Mesodermal cell (in vitro differentiated cells): ENCODE data around the gene AFTPH.
"Not testable (repeated sequence)": the region's sequence is repeated elsewhere in the genome, so short reads cannot be mapped to it uniquely, and the experiment has no call there.

Experiments
- H3K27ac ChIP-seq: 2 replicates; pipeline ENCODE4 v1.7.0; 2013; ENCODE audit warnings: mild to moderate bottlenecking, low read depth, low read length, moderate library complexity; ENCODE audit not compliant: severe bottlenecking
- H3K36me3 ChIP-seq: 2 replicates; pipeline ENCODE4 v1.7.1; 2013; ENCODE audit warnings: mild to moderate bottlenecking, low read length, moderate library complexity; ENCODE audit not compliant: control insufficient read depth, insufficient read depth
- H3K4me1 ChIP-seq: one replicate; pipeline ENCODE4 v1.7.1; 2013; ENCODE audit warnings: mild to moderate bottlenecking, low read length; ENCODE audit not compliant: insufficient read depth, control insufficient read depth, poor library complexity, severe bottlenecking
- H3K4me3 ChIP-seq: 2 replicates; pipeline ENCODE4 v1.7.0; 2013; ENCODE audit warnings: low read length, control low read depth, mild to moderate bottlenecking; ENCODE audit not compliant: insufficient read depth, poor library complexity, severe bottlenecking; ENCODE audit errors: extremely low read depth
- H3K9me3 ChIP-seq: 2 replicates; pipeline ENCODE4 v1.7.1; 2013; ENCODE audit warnings: mild to moderate bottlenecking, low read length, moderate library complexity; ENCODE audit not compliant: control insufficient read depth
- WGBS, 2 experiments: methylation state at CpG; one replicate each; pipeline ENCODE4 v1.1.5; 2013; ENCODE audit warnings: missing lambda C conversion rate in 2 of 2; ENCODE audit not compliant: insufficient coverage in 2 of 2; 5-methylcytosine and 5-hydroxymethylcytosine counted together

The AFTPH gene

GRCh38 chr2:64524604-64525316 is 632 bp downstream of the AFTPH start:
- H3K9me3 ChIP-seq, result no peaks in the 10 kb centered on the region
- H3K4me1 ChIP-seq, result no peaks in the 10 kb centered on the region
- H3K36me3 ChIP-seq, result no peaks in the 10 kb centered on the region
- H3K4me3 ChIP-seq, result peak overlapping the region; percentile 87
- peak overlapping the region; percentile 54 for H3K27ac ChIP-seq
- WGBS, 2 experiments, result 0 to 1% methylated on average over 39 to 48 of the region's 48 CpGs

DNA sequence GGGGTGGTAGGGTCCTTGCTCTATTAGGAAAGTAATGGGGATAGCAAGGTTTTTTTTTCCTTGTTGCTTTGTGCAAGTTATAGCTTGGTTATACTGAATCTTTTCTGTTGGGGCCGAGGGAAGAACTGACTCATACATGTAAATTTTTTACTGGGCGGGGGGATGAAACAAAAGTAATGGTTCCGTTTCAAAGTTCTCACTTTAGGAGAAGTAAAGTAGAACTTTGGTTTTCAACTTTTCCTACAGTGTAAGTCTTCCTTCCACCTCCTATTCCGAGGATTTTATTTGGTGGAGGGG is 1.1 kb downstream of the AFTPH start:
- Histone ChIP-seq H3K4me1 (no peaks in the 10 kb centered on the region), H3K9me3 (no peaks in the 10 kb centered on the region), H3K27ac (no peak overlapping the region), H3K4me3 (peak overlapping the region; percentile 87), H3K36me3 (no peaks in the 10 kb centered on the region)
- no CpG with 5 or more reads among the region's 4 CpGs for WGBS, 2 experiments

DNA sequence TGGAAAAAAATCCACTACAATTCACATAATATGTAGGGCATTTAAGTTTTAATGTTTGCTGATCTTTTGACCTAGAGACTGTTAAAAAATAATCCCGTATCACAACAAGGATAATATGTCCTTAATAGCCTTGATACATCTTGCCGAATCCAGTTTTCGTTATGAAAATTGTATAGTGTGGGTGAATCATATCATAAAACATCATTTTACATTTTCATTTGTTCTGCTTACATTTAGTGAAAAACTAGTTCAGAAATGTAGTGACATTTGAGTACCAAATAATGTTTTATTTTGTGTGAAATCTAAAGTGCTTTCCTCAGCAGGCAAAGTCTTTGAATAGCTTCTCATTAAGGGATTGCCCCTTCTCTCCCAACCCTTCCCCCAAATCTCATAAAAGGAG is 1.9 kb downstream of the AFTPH start:
- no peaks in the 10 kb centered on the region for H3K4me1 ChIP-seq
- WGBS, 2 experiments, result no CpG with 5 or more reads among the region's 3 CpGs
- no peak overlapping the region for H3K4me3 ChIP-seq
- H3K36me3 ChIP-seq, result no peaks in the 10 kb centered on the region
- H3K9me3 ChIP-seq, result no peaks in the 10 kb centered on the region
- H3K27ac ChIP-seq, result no peak overlapping the region

DNA sequence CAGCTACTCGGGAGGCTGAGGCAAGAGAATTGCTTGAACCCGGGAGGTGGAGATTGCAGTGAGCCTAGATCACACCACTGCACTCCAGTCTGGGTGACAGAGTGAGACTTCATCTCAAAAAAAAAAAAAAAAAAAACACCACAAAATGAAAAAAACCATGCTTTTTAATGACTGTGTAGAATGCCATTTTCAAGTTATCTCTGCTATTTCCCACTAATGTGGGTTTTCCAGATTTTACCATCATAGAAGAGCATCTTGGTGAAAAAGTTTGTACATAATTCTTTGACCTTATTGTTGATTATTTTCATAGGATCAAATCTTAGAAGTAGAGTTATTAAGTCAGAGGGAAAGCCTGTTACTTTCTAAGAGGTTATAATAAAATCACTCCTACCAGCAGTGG is 6.8 kb downstream of the AFTPH start:
- not testable (repeated sequence) for H3K9me3 ChIP-seq, H3K27ac ChIP-seq, H3K4me1 ChIP-seq, H3K4me3 ChIP-seq, H3K36me3 ChIP-seq
- 93% methylated on average over 2 of the region's 2 CpGs; no CpG with 5 or more reads in 1 of the 2 experiments for WGBS, 2 experiments

GRCh38 chr2:64532030-64532429 is 7.9 kb downstream of the AFTPH start:
- H3K4me1 ChIP-seq, result no peaks in the 10 kb centered on the region

DNA sequence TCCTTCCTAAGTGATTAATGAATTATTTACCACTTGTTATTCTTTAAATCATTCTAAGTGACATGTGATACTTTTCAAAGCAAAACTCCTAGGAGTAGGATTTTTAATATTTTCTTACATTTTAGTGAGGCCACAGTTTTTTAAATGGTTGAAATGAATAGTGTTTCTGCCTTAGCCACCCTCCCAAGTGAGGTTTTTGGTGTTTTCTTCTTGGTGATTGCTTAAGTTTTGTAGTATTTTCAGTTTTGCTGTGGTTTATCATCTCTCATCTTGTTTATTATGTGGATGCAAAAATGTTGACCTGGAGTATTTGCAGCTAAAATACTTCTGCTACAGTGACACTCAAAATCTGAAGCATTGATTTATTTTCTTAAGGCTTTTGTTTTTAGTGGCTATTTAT is 9.8 kb downstream of the AFTPH start:
- Histone ChIP-seq H3K9me3 (no peaks in the 10 kb centered on the region), H3K4me3 (no peak overlapping the region), H3K27ac (no peak overlapping the region), H3K4me1 (no peaks in the 10 kb centered on the region), H3K36me3 (no peaks in the 10 kb centered on the region)

More at GRCh38 chr2:64532030-64532429, 7.9 kb downstream of the AFTPH start:
- H3K4me3 ChIP-seq, result no peak overlapping the region
- H3K36me3 ChIP-seq, result no peaks in the 10 kb centered on the region
- no peaks in the 10 kb centered on the region for H3K9me3 ChIP-seq
- no peak overlapping the region for H3K27ac ChIP-seq

DNA sequence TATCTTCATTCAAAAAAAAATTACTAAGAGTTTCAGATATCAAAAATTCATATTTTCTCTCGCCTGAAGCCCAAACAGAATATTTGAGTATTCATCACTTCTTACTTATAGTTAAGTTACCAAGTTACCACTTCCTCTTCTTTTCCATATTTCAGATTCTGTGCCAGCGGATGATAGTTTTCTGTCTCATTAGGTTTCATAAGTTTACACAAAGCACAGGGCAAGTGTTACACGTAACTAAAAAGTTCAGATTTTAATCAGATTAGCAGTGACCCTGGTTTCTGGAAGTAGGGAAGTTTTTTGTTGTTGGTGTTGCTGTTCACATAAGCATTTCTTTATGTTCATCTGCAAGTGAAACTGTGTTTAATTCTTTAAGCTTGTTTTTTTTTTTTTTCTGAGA is 10.2 kb downstream of the AFTPH start:
- no peak overlapping the region for H3K4me3 ChIP-seq
- no peaks in the 10 kb centered on the region for H3K36me3 ChIP-seq
- H3K4me1 ChIP-seq, result no peaks in the 10 kb centered on the region
- no peaks in the 10 kb centered on the region for H3K9me3 ChIP-seq
- H3K27ac ChIP-seq, result no peak overlapping the region
- 100% methylated on average over 3 of the region's 3 CpGs; no CpG with 5 or more reads in 1 of the 2 experiments for WGBS, 2 experiments

DNA sequence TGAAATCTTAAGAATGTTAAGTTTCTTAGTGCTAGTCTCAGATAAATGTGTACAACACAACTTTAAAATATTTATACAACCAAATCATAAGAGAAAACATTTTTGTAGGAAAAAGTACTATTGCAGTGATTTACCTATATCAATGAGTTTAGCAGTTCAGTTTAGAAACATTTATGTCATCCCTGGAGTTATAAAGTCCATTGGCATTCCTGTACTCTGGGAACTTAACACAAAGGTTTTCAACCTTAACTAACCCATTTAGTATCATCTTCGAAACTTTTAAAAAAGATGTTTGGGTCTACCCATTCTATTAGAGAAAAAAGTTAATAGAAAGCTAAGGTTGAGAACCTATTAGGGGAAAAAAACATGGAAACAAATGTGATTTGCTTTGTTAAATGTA is 10.9 kb downstream of the AFTPH start:
- no peak overlapping the region for H3K27ac ChIP-seq
- H3K4me1 ChIP-seq, result no peaks in the 10 kb centered on the region
- no CpG with 5 or more reads among the region's 1 CpG for WGBS, 2 experiments
- H3K4me3 ChIP-seq, result no peak overlapping the region
- H3K9me3 ChIP-seq, result no peaks in the 10 kb centered on the region
- H3K36me3 ChIP-seq, result no peaks in the 10 kb centered on the region

DNA sequence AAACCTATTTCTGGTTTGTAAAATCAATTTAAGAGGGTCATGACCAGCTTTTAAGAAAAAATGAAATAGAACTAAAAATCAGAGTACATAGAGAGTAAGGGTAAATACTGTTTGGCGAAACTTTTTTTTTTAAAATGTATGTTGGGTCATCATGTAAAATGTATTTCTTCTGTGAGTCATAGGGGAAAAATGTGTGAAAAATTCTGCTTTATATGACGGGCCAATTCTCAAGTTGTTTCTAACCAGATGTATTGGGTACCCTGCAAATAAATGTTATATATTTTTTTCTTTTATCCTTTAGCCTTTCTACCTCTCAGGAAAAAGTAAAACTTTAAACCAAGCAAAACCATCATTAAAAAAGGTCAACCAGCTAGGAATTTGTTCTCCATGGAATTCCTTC is 13.9 kb downstream of the AFTPH start:
- Histone ChIP-seq H3K27ac (no peak overlapping the region), H3K9me3 (no peaks in the 10 kb centered on the region), H3K36me3 (no peaks in the 10 kb centered on the region), H3K4me1 (no peaks in the 10 kb centered on the region), H3K4me3 (no peak overlapping the region)
- 90 to 100% methylated on average over 1 to 2 of the region's 2 CpGs for WGBS, 2 experiments

DNA sequence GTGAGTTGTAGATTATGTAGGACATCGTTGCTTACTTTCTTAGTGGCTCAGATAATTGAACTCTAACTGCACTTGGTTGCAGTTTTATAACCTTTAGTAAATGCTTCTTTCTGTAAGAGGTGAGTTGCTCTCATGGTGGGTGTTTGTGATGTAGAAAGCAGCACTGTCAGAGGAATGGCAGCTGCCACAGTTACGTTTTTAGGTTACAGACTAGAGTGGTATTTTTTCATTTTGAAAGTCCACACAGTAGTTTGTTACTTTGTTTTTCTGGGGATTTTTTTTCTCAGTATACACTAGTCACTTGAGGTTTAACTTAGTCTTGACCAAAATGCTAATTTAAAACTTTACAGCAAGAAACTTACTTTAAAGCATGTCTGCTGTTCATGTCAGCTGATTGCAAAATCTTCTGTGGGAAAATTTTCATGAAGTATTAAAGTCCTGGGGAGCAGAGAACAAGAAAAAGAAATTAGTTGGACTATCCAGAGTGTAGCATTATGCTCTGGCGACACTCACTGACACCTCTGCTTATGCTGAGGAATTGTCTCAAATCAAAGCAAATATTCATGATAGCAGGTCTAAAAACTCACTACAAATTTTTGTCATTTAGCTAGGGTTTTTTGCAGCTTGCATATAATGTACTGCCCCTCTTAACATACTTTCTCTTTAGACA is 14.8 kb downstream of the AFTPH start:
- H3K27ac ChIP-seq, result no peak overlapping the region
- no peaks in the 10 kb centered on the region for H3K4me1 ChIP-seq
- 74% methylated on average over 3 of the region's 3 CpGs; no CpG with 5 or more reads in 1 of the 2 experiments for WGBS, 2 experiments
- no peaks in the 10 kb centered on the region for H3K9me3 ChIP-seq
- no peaks in the 10 kb centered on the region for H3K36me3 ChIP-seq
- H3K4me3 ChIP-seq, result no peak overlapping the region

GRCh38 chr2:64540615-64541014 is 16.5 kb downstream of the AFTPH start:
- Histone ChIP-seq H3K27ac (no peak overlapping the region), H3K4me3 (no peak overlapping the region), H3K9me3 (no peaks in the 10 kb centered on the region), H3K36me3 (no peaks in the 10 kb centered on the region), H3K4me1 (no peaks in the 10 kb centered on the region)
- WGBS, 2 experiments, result no CpG with 5 or more reads among the region's 3 CpGs
